GM18868 (cell line): Measurements from ENCODE around the gene HDLBP.

ENCODE experiments used
- ATAC-seq: cut with Tn5 transposase; IDR thresholded peaks from one replicate; pipeline ENCODE4 v1.9.1; 2021; ENCODE audit warnings: mild to moderate bottlenecking, moderate library complexity; ENCODE audit not compliant: unreplicated experiment

Gene HDLBP

GRCh38 chr2:241216211-241216761, 99.2 kb downstream of the HDLBP start:
- no peak for ATAC-seq

- no peak for ATAC-seq
These were observed 100.1 kb downstream of the HDLBP start for GRCh38 chr2:241215421-241215820.

GRCh38 chr2:241214766-241215165, 100.7 kb downstream of the HDLBP start:
- ATAC-seq: no peak

GRCh38 chr2:241214209-241214608, 101.3 kb downstream of the HDLBP start:
- ATAC-seq: no peak

- ATAC-seq: no peak
These were observed 101.9 kb downstream of the HDLBP start for GRCh38 chr2:241213567-241213966.

GRCh38 chr2:241213041-241213440, 102.4 kb downstream of the HDLBP start:
- no peak for ATAC-seq

GRCh38 chr2:241211276-241211675, 104.2 kb downstream of the HDLBP start:
- no peak for ATAC-seq

- no peak for ATAC-seq
These were observed 106.2 kb downstream of the HDLBP start for GRCh38 chr2:241209271-241209670.

GRCh38 chr2:241208058-241208457, 107.4 kb downstream of the HDLBP start:
- ATAC-seq: no peak

GRCh38 chr2:241207641-241208040, 107.8 kb downstream of the HDLBP start:
- no peak for ATAC-seq

- ATAC-seq: no peak
These were observed 108.3 kb downstream of the HDLBP start for GRCh38 chr2:241207151-241207550.

GRCh38 chr2:241205086-241205485, 110.4 kb downstream of the HDLBP start:
- ATAC-seq: no peak

- no peak for ATAC-seq
These were observed 111.0 kb downstream of the HDLBP start for GRCh38 chr2:241204490-241204889.

- no peak for ATAC-seq
These were observed 111.5 kb downstream of the HDLBP start for GRCh38 chr2:241204010-241204384.

- no peak for ATAC-seq
These were observed 112.1 kb downstream of the HDLBP start for GRCh38 chr2:241203218-241204009.

- no peak for ATAC-seq
These were observed 112.8 kb downstream of the HDLBP start for GRCh38 chr2:241202681-241203080.

GRCh38 chr2:241202268-241202585, 113.2 kb downstream of the HDLBP start:
- no peak for ATAC-seq

GRCh38 chr2:241201445-241202267, 113.8 kb downstream of the HDLBP start:
- ATAC-seq: no peak

GRCh38 chr2:241200822-241201395, 114.6 kb downstream of the HDLBP start:
- no peak for ATAC-seq

- no peak for ATAC-seq
These were observed 115.3 kb downstream of the HDLBP start for GRCh38 chr2:241199897-241200821.

GRCh38 chr2:241199286-241199685, 116.2 kb downstream of the HDLBP start:
- no peak for ATAC-seq
